ENCODE results near the gene SOS1. TPM values are rescaled to one million over a fixed set of nuclear protein-coding genes. Genes with fewer than 3 reads are reported as not detected.
"Not testable (repeated sequence)": the region's sequence is repeated elsewhere in the genome, so short reads cannot be mapped to it uniquely, and the experiment has no call there.

The SOS1 gene
- 10 to 100 TPM; 51.3 to 61.8 (median 55.6) TPM for polyA plus RNA-seq (ENCODE audit: insufficient read length in 3 of 3)
- long read RNA-seq, donor 1, partial matches to known transcripts: 0 of 1 reads
- long read RNA-seq, donor 1, other reads (novel, unspliced or antisense): 0 of 1 reads
- long read RNA-seq, donor 2, partial matches to known transcripts: 0 of 1 reads
- long read RNA-seq, donor 2, other reads (novel, unspliced or antisense): 0 of 1 reads
- long read RNA-seq, donor 3, full-length matches to known transcripts: 4 of 4 reads
- long read RNA-seq, donor 3, partial matches to known transcripts: 0 of 4 reads
- long read RNA-seq, donor 3, other reads (novel, unspliced or antisense): 0 of 4 reads
- long read RNA-seq, donor 4, partial matches to known transcripts: 0 of 2 reads
- long read RNA-seq, donor 4, other reads (novel, unspliced or antisense): 0 of 2 reads
- long read RNA-seq, donor 5: 0 reads
- long read RNA-seq, donor 6, transcript SOS1-206 (2 exons, 523 nt): major isoform, 5 of 11 reads
- long read RNA-seq, donor 6, partial matches to known transcripts: 5 of 11 reads
- long read RNA-seq, donor 6, other reads (novel, unspliced or antisense): 0 of 11 reads
- long read RNA-seq, donor 7, partial matches to known transcripts: 12 of 15 reads
- long read RNA-seq, donor 7, other reads (novel, unspliced or antisense): 0 of 15 reads
- long read RNA-seq, donor 8, partial matches to known transcripts: 17 of 19 reads
- long read RNA-seq, donor 8, other reads (novel, unspliced or antisense): 0 of 19 reads
- long read RNA-seq, donor 9, full-length matches to known transcripts: 2 of 2 reads
- long read RNA-seq, donor 9, partial matches to known transcripts: 0 of 2 reads
- long read RNA-seq, donor 9, other reads (novel, unspliced or antisense): 0 of 2 reads
- long read RNA-seq, donor 10, full-length matches to known transcripts: 2 of 2 reads
- long read RNA-seq, donor 10, partial matches to known transcripts: 0 of 2 reads
- long read RNA-seq, donor 10, other reads (novel, unspliced or antisense): 0 of 2 reads
- long read RNA-seq, donor 11, full-length matches to known transcripts: 3 of 3 reads
- long read RNA-seq, donor 11, partial matches to known transcripts: 0 of 3 reads
- long read RNA-seq, donor 11, other reads (novel, unspliced or antisense): 0 of 3 reads
- long read RNA-seq, donor 12, partial matches to known transcripts: 0 of 1 reads
- long read RNA-seq, donor 12, other reads (novel, unspliced or antisense): 0 of 1 reads
- long read RNA-seq, donor 13, partial matches to known transcripts: 6 of 9 reads
- long read RNA-seq, donor 13, other reads (novel, unspliced or antisense): 0 of 9 reads
- long read RNA-seq, donor 14, partial matches to known transcripts: 5 of 6 reads
- long read RNA-seq, donor 14, other reads (novel, unspliced or antisense): 0 of 6 reads
- long read RNA-seq, donor 15: 0 reads
- long read RNA-seq, donor 16, full-length matches to known transcripts: 2 of 2 reads
- long read RNA-seq, donor 16, partial matches to known transcripts: 0 of 2 reads
- long read RNA-seq, donor 16, other reads (novel, unspliced or antisense): 0 of 2 reads

- peak; percentile 86 to 96 (median 92) for DNase-seq (ENCODE audit: extremely low read depth in 1 of 11, low read depth in 9 of 11, low spot score in 4 of 11)
Measured at GRCh38 chr2:39120771-39121522, at the start of gene SOS1. Gene SOS1, minus strand, starts transcription at chr2:39121051. Its CDS starts 629 bp downstream, at chr2:39120422.

- DNase-seq (ENCODE audit: extremely low read depth in 1 of 11, low read depth in 9 of 11, low spot score in 4 of 11): no peak
Measured at GRCh38 chr2:39164089-39164488, 43.2 kb upstream of the SOS1 start.

DNA sequence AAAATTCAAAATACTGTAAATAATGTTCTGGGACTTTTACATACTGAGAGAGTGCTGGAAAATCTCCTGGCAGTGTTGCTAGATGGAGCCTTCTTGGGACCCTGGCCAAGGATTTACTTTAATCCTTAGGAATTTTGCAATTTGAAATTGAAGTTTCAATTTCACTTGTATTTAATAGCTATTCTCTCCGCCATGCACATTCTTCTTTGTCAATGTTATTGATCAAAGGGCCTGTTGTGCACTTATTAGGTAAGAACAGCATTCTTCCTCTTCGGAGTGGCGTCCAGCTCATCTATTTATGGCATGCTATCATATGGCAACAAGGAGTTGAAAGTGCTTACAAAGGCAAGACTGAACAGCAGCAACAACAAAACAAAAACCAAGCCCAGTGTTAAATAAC lies 40.1 kb upstream of the SOS1 start:
- no peak for DNase-seq (ENCODE audit: extremely low read depth in 1 of 11, low read depth in 9 of 11, low spot score in 4 of 11)

- DNase-seq (ENCODE audit: extremely low read depth in 1 of 11, low read depth in 9 of 11, low spot score in 4 of 11): no peak
Measured at GRCh38 chr2:39159283-39159682, 38.4 kb upstream of the SOS1 start.

DNA sequence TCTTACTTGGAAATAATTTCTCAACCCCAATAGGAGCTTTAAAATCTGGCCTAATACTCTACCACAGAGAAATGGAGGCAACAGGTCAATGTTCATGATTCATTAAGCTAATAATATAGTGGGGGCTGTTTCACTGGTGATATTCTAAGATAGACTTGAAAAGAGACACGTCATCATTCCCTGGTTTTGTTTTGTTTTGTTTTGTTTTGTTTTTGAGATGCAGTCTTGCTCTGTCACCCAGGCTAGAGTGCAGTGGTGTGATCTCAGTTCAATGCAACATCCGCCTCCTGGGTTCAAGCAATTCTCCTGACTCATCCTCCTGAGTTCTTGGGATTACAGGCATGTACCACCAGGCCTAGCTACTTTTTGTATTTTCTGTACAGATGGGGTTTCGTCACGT lies 37.5 kb upstream of the SOS1 start:
- no peak for DNase-seq (ENCODE audit: extremely low read depth in 1 of 11, low read depth in 9 of 11, low spot score in 4 of 11)

DNA sequence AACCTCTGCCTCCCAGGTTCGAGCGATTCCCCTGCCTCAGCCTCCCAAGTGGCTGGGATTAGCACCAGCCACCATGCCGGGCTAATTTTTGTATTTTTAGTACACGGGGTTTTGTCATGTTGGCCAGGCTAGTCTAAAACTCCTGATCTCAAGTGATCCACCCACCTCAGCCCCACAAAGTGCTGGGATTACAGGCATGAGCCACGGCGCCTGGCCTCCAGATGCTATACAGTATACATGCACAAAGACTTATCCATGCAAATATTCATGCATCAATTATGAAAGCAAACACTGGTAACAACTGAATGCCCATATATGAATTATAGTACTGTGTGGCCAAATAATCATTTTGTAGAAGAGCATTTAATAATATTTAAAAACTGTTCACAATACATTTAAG lies 36.0 kb upstream of the SOS1 start:
- no peak for DNase-seq (ENCODE audit: extremely low read depth in 1 of 11, low read depth in 9 of 11, low spot score in 4 of 11)

DNA sequence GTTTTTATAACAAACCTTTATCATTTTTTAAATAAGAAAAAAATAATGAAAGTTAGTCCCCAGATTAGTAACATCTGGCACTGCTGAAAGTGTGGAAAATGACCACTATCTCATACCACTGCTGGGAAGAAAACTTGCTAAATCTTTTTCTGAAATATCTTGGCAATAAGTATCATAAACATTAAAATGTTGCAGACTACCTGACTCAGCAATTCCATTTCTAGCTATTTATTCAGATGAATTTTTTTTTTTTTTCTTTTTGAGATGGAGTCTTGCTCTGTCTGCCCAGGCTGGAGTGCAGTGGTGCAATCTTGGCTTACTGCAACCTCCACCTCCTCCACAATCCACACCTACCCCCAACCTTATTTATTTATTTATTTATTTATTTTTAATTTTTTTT lies 35.3 kb upstream of the SOS1 start:
- no peak for DNase-seq (ENCODE audit: extremely low read depth in 1 of 11, low read depth in 9 of 11, low spot score in 4 of 11)

GRCh38 chr2:39155573-39155972 lies 34.7 kb upstream of the SOS1 start:
- DNase-seq (ENCODE audit: extremely low read depth in 1 of 11, low read depth in 9 of 11, low spot score in 4 of 11): not testable (repeated sequence)

DNA sequence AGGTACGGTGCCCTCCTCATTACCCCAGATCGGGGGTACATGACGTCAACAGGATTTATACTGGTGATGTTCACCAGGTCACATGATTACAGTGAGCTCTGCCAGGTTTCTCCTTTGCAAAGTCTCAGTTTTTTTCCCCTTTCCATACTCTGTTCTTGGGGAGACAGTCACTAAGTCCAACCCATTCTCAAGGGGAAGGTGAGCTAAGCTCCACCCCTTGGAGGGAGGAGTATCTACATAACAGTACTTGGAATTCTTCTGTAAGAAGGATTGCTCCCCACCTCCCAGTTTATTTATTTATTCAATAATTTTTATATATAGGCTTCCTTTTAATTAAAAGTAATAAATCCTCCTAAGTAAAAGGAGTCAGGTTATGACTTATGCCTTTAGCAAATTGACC lies 34.1 kb upstream of the SOS1 start:
- no peak for DNase-seq (ENCODE audit: extremely low read depth in 1 of 11, low read depth in 9 of 11, low spot score in 4 of 11)

DNA sequence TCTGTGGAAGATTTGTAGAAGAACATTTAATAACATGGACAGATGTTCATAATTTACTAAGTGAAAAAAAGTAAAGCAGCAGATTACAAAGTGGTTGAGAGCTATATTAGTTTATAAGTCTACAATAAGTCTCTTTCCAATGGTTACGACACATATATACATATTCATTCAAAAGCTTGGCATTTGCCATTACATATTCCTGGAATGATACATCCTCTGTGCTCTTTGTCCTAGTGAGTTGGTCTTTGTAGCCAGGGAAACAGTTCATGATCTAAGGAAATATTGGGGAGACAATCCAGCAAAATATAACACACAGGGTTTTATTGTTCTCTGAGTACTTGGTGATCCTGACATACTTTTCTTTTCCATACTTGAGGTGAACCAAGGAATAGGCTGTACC lies 32.5 kb upstream of the SOS1 start:
- no peak for DNase-seq (ENCODE audit: extremely low read depth in 1 of 11, low read depth in 9 of 11, low spot score in 4 of 11)

- DNase-seq (ENCODE audit: extremely low read depth in 1 of 11, low read depth in 9 of 11, low spot score in 4 of 11): no peak
Measured at GRCh38 chr2:39152504-39152903, 31.7 kb upstream of the SOS1 start.

- DNase-seq (ENCODE audit: extremely low read depth in 1 of 11, low read depth in 9 of 11, low spot score in 4 of 11): no peak
Measured at GRCh38 chr2:39150890-39151497, 30.1 kb upstream of the SOS1 start.

- DNase-seq (ENCODE audit: extremely low read depth in 1 of 11, low read depth in 9 of 11, low spot score in 4 of 11): no peak
Measured at GRCh38 chr2:39150102-39150562, 29.3 kb upstream of the SOS1 start.

DNA sequence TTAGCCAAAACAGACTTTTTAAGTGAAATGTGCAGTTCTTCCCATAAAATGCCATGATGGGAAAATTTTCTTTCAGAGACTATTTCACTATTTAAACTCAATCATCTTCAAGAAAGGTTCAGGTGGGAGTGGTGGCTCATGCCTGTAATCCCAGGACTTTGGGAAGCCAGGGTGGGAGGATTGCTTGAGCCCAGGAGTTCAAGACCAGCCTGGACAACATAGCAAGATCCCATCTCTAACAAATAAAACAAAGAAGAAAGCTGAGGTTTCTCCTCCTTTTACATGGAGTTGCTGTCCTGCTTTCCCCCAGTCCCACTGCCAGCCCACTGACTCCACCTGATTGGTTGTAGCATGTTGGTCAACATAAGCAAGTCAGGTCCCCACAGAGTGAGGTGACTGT lies 25.8 kb upstream of the SOS1 start:
- no peak for DNase-seq (ENCODE audit: extremely low read depth in 1 of 11, low read depth in 9 of 11, low spot score in 4 of 11)

DNA sequence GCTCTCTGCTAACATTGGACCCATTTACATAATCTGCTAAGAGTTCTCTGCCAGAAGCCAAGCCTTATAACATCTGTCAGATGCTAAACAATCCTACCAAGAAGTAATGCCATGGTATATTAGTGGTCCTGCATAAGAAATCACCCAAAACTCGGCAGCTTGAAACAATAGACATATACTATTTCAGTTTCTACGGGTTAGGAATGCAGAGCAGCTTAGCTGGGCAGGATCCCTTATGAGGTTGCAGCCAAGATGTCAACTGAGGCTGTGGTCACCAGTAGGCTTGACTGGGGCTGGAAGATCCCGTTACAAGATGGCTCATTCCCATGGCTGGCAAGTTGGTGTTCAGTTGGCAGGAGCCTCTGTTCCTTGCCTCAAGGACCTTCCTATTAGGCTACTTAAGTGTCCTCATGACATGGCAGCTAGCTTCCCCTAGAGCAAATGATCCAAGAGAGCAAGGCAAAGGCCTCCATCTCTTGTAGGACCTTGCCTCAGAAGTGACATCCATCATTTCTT lies 25.1 kb upstream of the SOS1 start:
- no peak for DNase-seq (ENCODE audit: extremely low read depth in 1 of 11, low read depth in 9 of 11, low spot score in 4 of 11)

GRCh38 chr2:39144416-39144815 lies 23.6 kb upstream of the SOS1 start:
- DNase-seq (ENCODE audit: extremely low read depth in 1 of 11, low read depth in 9 of 11, low spot score in 4 of 11): no peak

- no peak for DNase-seq (ENCODE audit: extremely low read depth in 1 of 11, low read depth in 9 of 11, low spot score in 4 of 11)
Measured at GRCh38 chr2:39142904-39143605, 22.2 kb upstream of the SOS1 start.
